ENCODE measurements around the gene SPEM2.

Gene SPEM2

GRCh38 chr17:7437950-7438614 is 12.7 kb downstream of the SPEM2 start:
- TF ChIP-seq POLR2A (IDR thresholded peaks at IDR 0.05; ENCODE audit: low read depth, low read length) = no peak
- DNase-seq (ENCODE audit: insufficient read length, low spot score) (no peak), FAIRE-seq (no peak)

GRCh38 chr17:7438656-7439460 is 13.4 kb downstream of the SPEM2 start:
- TF ChIP-seq POLR2A (IDR thresholded peaks at IDR 0.05; ENCODE audit: low read depth, low read length) = no peak
- FAIRE-seq = no peak
- DNase-seq (ENCODE audit: insufficient read length, low spot score) = no peak

DNA sequence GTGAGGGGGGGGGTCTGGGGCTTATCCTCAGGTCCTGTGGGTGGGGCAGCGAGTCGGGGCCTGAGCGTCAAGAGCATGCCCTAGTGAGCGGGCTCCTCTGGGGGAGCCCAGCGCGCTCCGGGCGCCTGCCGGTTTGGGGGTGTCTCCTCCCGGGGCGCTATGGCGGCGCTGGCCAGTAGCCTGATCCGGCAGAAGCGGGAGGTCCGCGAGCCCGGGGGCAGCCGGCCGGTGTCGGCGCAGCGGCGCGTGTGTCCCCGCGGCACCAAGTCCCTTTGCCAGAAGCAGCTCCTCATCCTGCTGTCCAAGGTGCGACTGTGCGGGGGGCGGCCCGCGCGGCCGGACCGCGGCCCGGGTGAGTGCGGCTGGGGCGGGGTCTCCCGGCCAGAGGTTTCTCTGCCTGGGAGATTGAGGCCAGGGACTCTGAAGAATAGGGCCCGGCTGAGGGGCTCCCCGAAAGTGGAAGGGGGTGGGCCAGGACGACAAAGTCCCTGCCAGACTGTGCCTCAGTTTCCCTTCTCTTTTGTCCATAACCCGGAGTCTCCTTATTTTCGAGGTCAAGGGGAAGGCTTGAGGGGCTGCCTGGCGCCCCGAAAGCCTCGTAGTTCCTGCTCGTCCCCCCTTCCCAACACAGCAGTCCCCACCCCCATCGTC is 14.2 kb downstream of the SPEM2 start, which contains the start of gene FGF11:
Gene FGF11, plus strand, starts transcription at position 51 of the 651 bp plus-strand sequence. Its CDS starts 109 bp downstream, at position 160.
- FAIRE-seq = no peak
- no peak for TF ChIP-seq POLR2A (IDR thresholded peaks at IDR 0.05; ENCODE audit: low read depth, low read length)
- no peak for DNase-seq (ENCODE audit: insufficient read length, low spot score)

DNA sequence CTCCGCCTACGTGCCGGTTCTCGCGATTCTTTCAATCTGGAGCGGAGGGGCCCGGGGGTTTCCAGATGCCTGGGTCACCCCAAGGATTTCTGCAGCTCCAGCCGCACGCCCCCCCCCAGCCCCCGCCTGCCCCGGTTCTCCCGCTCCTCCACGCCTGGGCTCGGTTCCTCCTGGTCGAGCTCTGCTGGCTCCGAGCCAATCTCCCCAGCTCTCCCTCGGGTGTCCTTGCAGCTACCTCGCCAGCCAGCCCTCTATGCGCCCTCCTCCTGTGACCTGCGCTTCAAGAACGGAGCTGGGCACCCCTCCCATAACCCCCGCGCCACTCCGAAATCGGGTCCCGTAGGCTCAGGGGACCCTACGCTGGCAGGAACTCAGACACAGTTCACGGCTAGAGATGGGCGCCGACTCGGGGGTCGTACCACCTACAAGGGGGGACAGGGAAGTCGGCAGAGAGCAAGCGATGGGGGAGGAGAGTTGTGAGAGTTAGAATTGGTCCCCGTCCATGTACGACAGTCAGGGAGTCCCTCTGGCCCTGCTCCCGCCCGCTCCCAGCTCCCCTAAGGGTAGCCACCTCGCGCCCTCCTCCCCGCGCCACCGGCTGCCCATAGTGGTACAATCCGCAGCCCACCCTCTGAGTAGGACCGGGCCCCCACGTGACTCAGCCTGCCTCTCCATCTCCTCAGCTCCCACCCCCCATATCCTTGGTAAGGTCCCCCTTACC is 14.9 kb downstream of the SPEM2 start:
- FAIRE-seq (no peak), DNase-seq (ENCODE audit: insufficient read length, low spot score) (no peak)
- no peak for TF ChIP-seq POLR2A (IDR thresholded peaks at IDR 0.05; ENCODE audit: low read depth, low read length)

DNA sequence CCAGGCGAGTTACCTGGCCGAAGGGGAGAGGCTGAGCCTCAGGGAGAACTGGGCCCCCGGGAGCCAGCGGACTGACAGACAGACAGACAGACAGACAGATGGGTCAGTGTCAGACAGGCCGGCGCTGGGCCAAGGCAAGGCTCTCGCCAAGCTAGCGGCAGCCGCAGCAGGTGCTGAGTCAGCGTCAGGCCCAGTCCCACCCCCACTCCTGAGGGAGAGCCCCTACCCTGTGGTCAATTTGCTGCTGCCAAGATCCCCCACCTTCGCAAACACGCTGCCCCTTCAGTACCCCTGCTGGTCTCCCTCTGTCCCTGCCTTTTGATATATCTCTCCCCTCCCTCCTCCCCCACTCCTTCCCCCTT is 15.4 kb downstream of the SPEM2 start:
- TF ChIP-seq POLR2A (IDR thresholded peaks at IDR 0.05; ENCODE audit: low read depth, low read length) = no peak
- FAIRE-seq = no peak
- DNase-seq (ENCODE audit: insufficient read length, low spot score) = no peak

- DNase-seq (ENCODE audit: insufficient read length, low spot score) = no peak
- TF ChIP-seq POLR2A (IDR thresholded peaks at IDR 0.05; ENCODE audit: low read depth, low read length) = no peak
- FAIRE-seq = no peak
Measured at GRCh38 chr17:7441266-7441665, 15.8 kb downstream of the SPEM2 start.

- FAIRE-seq (no peak), DNase-seq (ENCODE audit: insufficient read length, low spot score) (no peak)
- no peak for TF ChIP-seq POLR2A (IDR thresholded peaks at IDR 0.05; ENCODE audit: low read depth, low read length)
Measured at GRCh38 chr17:7442142-7442541, 16.7 kb downstream of the SPEM2 start.

DNA sequence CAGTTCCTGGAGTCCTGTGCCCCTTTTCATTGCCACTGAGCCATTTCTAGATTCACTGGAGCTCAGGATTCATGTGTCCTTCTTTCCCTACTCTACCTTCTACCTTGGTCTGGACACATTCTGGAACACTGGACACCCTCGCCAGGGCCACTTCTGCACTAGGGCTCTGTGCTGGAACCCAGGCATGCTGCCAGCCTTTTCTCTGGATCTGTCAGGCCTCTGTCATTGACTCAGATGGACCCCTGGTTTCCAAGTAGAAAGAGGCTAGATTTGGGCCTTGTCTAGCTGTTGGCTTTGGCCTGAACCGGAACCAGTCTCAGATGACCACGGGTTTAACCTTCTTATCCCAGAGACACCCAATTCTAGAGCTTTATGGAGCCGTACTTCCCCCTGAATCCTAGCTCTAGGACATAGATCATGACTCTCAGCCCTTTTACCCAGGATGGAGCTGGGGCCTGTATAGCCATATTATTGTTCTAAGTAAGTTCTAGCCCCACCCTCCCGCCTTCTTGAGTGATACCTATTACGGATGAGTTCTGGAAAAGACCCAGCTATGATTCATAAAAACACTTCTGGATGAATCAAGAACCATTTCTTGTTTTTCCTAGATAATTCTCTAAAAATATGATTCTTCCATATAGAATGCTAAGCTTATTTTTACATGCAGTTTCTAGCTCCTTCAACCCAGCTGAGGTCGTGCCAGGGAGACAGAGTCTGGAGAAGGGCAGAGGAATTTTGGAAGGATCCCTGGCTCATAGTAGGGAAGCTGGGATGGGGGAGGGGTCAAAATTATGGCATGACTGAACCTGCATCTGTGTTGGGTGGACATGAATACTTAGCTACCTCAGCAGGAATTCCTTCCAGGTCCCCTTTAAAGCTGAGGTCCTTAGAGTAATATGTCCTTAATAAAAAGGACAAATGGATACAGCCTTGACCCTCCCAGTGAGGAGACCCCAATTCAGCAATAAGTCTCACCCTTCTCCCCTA is 18.4 kb downstream of the SPEM2 start:
- FAIRE-seq = no peak
- DNase-seq (ENCODE audit: insufficient read length, low spot score) = no peak
- TF ChIP-seq POLR2A (IDR thresholded peaks at IDR 0.05; ENCODE audit: low read depth, low read length) = no peak

DNA sequence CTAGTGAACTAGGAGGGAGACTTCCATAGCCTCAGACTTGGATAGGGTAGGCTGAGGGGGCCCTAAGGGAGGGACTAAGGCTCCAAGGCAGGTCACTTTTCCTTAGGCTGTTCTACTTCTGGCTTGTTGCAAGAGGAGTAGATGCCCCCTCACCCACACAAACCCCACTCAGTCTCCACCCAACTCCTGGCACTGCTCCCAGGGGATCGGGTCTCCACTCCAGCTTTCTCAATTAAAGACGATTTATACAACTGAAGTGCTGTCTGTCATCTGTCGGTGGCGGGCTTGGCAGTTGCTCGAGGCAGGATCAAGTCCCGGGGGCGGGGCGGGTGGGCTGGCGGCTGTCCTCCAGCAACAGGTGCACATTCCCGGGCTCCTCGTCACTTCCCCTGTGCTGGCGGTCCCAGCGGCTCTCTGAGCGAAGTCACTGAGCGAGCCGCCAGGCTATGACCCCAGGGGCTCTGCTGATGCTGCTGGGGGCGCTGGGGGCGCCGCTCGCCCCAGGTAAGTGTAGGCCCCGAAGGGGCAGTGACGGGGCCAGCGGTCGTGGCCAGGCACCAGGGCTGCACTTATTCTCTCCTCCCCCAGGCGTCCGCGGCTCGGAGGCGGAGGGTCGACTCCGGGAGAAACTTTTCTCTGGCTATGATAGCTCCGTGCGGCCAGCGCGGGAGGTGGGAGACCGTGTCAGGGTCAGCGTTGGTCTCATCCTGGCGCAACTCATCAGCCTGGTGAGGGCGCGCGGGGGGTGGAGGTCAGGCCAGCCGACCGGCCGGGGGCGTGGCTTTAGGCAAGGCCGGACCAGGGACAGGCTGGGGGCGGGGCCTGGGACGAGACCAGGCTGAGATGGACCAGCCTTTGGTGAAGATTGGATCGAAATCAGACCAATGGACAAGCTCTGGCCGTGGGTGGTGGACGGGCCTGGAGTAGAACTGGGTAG is 19.5 kb downstream of the SPEM2 start, which contains the start of gene CHRNB1:
Gene CHRNB1, plus strand, starts transcription at position 380 of the 937 bp plus-strand sequence. Its CDS starts 67 bp downstream, at position 447.
- FAIRE-seq = no peak
- no peak for TF ChIP-seq POLR2A (IDR thresholded peaks at IDR 0.05; ENCODE audit: low read depth, low read length)
- DNase-seq (ENCODE audit: insufficient read length, low spot score) = no peak

GRCh38 chr17:7445619-7445968 is 20.2 kb downstream of the SPEM2 start:
- TF ChIP-seq POLR2A (IDR thresholded peaks at IDR 0.05; ENCODE audit: low read depth, low read length) = no peak
- DNase-seq (ENCODE audit: insufficient read length, low spot score) = no peak
- FAIRE-seq = no peak

DNA sequence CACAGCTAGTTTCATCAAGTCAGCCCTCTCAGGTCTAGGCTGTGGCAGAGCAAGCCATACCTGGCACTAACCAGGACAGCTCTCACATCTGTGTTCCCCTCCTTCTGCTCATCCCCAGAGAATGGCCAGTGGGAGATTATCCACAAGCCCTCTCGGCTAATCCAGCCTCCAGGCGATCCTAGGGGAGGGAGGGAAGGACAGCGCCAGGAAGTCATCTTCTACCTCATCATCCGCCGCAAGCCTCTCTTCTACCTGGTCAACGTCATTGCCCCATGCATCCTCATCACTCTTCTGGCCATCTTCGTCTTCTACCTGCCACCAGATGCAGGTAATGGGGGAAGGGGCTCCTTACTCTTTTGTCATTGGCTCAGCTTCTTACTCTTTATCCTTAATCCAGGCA is 23.0 kb downstream of the SPEM2 start:
- FAIRE-seq (no peak), DNase-seq (ENCODE audit: insufficient read length, low spot score) (no peak)
- TF ChIP-seq POLR2A (IDR thresholded peaks at IDR 0.05; ENCODE audit: low read depth, low read length) = no peak

Data from H54 (cell line).